A549 (cell line): ENCODE measurements around the gene CD68. TPM values are rescaled to one million over a fixed set of nuclear protein-coding genes. Genes with fewer than 3 reads are reported as not detected.

Experiments used
- ATAC-seq, 2 experiments: fragments of 200-7000 bp in 1 of 2; fragments of >200 bp in 1 of 2; cut with Nextera tagmentation in 1 of 2; cut with Tn5 transposase in 1 of 2; 3 replicates each; pipeline versions ENCODE4 v1.8.0 to v1.9.1; 2018 to 2020; ENCODE audit warnings: mild to moderate bottlenecking in 1 of 2, moderate library complexity in 1 of 2
- CTCF ChIA-PET: fragments of 300-600 bp; sonication (Branson Sonifier 250); formaldehyde crosslinking; extraction: SDS; loops from one replicate; lab custom pipeline; 2021; ENCODE audit warnings: antibody characterized with exemption, inconsistent platforms; lab: Yijun Ruan, JAX
- POLR2A ChIA-PET: fragments of 350-600 bp; formaldehyde crosslinking; extraction: SDS; loops from one replicate; lab custom pipeline; 2021; ENCODE audit warnings: antibody characterized with exemption, inconsistent platforms; lab: Yijun Ruan, JAX
- DNase-seq, 2 experiments: peaks; one replicate each; pipeline versions ENCODE4 v3.0.0 to v3.0.0-alpha.2; 2011 to 2016; ENCODE audit warnings: low read depth in 1 of 2, low spot score in 1 of 2
- FAIRE-seq: peaks from 2 replicates; lab custom pipeline; 2011; peaks lifted over from hg19 to GRCh38; lab: Jason Lieb, UNC
- H3K27ac ChIP-seq, 2 experiments: fragments of >200 bp; sonication (Bioruptor Twin); formaldehyde crosslinking; 3 replicates each; pipeline ENCODE4 v1.5.1; 2016 to 2017
- H3K4me1 ChIP-seq: fragments of >200 bp; sonication (Bioruptor Twin); formaldehyde crosslinking; 3 replicates; pipeline ENCODE4 v1.6.1; 2016
- H3K4me2 ChIP-seq: fragments of >200 bp; sonication (Bioruptor Twin); formaldehyde crosslinking; 3 replicates; pipeline ENCODE4 v1.6.1; 2016
- H3K4me3 ChIP-seq: fragments of >200 bp; sonication (Bioruptor Twin); formaldehyde crosslinking; 3 replicates; pipeline ENCODE4 v1.5.1; 2016
- H3K9me3 ChIP-seq: fragments of >200 bp; sonication (Bioruptor Twin); formaldehyde crosslinking; 3 replicates; pipeline ENCODE4 v1.6.1; 2016
- CEBPB ChIP-seq, 2 experiments: fragments of >200 bp in 1 of 2; sonication (Bioruptor Twin) in 1 of 2; formaldehyde crosslinking in 1 of 2; IDR thresholded peaks; 2 replicates each; pipeline ENCODE4 v1.6.1; 2012 to 2016
- CHD4 ChIP-seq: fragments of 200-600 bp; sonication (generic); IDR thresholded peaks from 2 replicates; pipeline ENCODE4 v1.6.1; 2016; ENCODE audit warnings: antibody characterized with exemption, mild to moderate bottlenecking, borderline replicate concordance
- E2F6 ChIP-seq: IDR thresholded peaks from 2 replicates; pipeline ENCODE4 v1.6.1; 2012; ENCODE audit warnings: low read depth, borderline replicate concordance
- EHMT2 ChIP-seq: fragments of 200-600 bp; sonication (generic); IDR thresholded peaks from 2 replicates; pipeline ENCODE4 v1.6.1; 2016; ENCODE audit warnings: antibody characterized with exemption, low read depth, mild to moderate bottlenecking, moderate library complexity
- FOXS1 ChIP-seq: fragments of 250-450 bp; sonication (Bioruptor Pico); IDR thresholded peaks from 2 replicates; pipeline ENCODE4 v1.5.0; 2020; ENCODE audit warnings: mild to moderate bottlenecking, moderate library complexity
- GATA3 ChIP-seq: IDR thresholded peaks from 2 replicates; pipeline ENCODE4 v1.6.1; 2012; ENCODE audit warnings: borderline replicate concordance
- HEYL ChIP-seq: fragments of 250-450 bp; sonication (Bioruptor Pico); IDR thresholded peaks from 2 replicates; pipeline ENCODE4 v1.8.0; 2021; ENCODE audit warnings: mild to moderate bottlenecking, moderate library complexity
- HOXA7 ChIP-seq: fragments of 250-450 bp; sonication (Bioruptor Pico); IDR thresholded peaks from 2 replicates; pipeline ENCODE4 v1.5.0; 2020; ENCODE audit warnings: mild to moderate bottlenecking, moderate library complexity
- HOXB5 ChIP-seq: fragments of 250-450 bp; sonication (Bioruptor Pico); IDR thresholded peaks from 2 replicates; pipeline ENCODE4 v1.5.0; 2020; ENCODE audit warnings: mild to moderate bottlenecking, moderate library complexity
- MAFK ChIP-seq: fragments of 450-650 bp; IDR thresholded peaks from 2 replicates; pipeline ENCODE4 v1.6.1; 2014; ENCODE audit not compliant: partially characterized antibody
- MAX ChIP-seq: IDR thresholded peaks from 2 replicates; pipeline ENCODE4 v1.6.1; 2012
- MAZ ChIP-seq: fragments of 150-350 bp; IDR thresholded peaks from 2 replicates; pipeline ENCODE4 v1.6.1; 2014; ENCODE audit warnings: antibody characterized with exemption, low read depth, low read length, borderline replicate concordance
- NPAS2 ChIP-seq: fragments of 250-450 bp; sonication (Bioruptor Pico); IDR thresholded peaks from 2 replicates; pipeline ENCODE4 v1.8.0; 2022; ENCODE audit warnings: mild to moderate bottlenecking, moderate library complexity, borderline replicate concordance
- NR3C1 ChIP-seq: fragments of >200 bp; sonication (Bioruptor Twin); formaldehyde crosslinking; IDR thresholded peaks from 3 replicates; pipeline ENCODE4 v1.6.1; 2017
- PHF8 ChIP-seq: fragments of 200-600 bp; sonication (generic); IDR thresholded peaks from 2 replicates; pipeline ENCODE4 v1.6.1; 2016; ENCODE audit warnings: low read depth, mild to moderate bottlenecking, antibody characterized with exemption, moderate library complexity, borderline replicate concordance
- POLR2A ChIP-seq: IDR thresholded peaks from 2 replicates; pipeline ENCODE4 v1.6.1; 2012; ENCODE audit warnings: mild to moderate bottlenecking, low read length
- RARB ChIP-seq: fragments of 250-450 bp; sonication (Bioruptor Pico); IDR thresholded peaks from 2 replicates; pipeline ENCODE4 v1.8.0; 2021; ENCODE audit warnings: mild to moderate bottlenecking, moderate library complexity
- RFX5 ChIP-seq: fragments of 450-650 bp; IDR thresholded peaks from 2 replicates; pipeline ENCODE4 v1.7.1; 2014; ENCODE audit warnings: antibody characterized with exemption, mild to moderate bottlenecking, moderate library complexity
- SREBF2 ChIP-seq: fragments of 450-650 bp; IDR thresholded peaks from 2 replicates; pipeline ENCODE4 v1.6.1; 2014; ENCODE audit warnings: mild to moderate bottlenecking, moderate library complexity
- TFCP2L1 ChIP-seq: fragments of 250-450 bp; sonication (Bioruptor Pico); IDR thresholded peaks from 2 replicates; pipeline ENCODE4 v1.5.0; 2021; ENCODE audit warnings: mild to moderate bottlenecking
- ZFP36 ChIP-seq: fragments of 450-650 bp; IDR thresholded peaks from 2 replicates; pipeline ENCODE4 v1.6.1; 2014; ENCODE audit warnings: borderline replicate concordance; ENCODE audit not compliant: partially characterized antibody
- WGBS: methylation state at CpG from one replicate; pipeline ENCODE4 v1.1.6; 2017; ENCODE audit errors: missing lambda C conversion rate; 5-methylcytosine and 5-hydroxymethylcytosine counted together
- polyA plus RNA-seq, 4 experiments: library from polyadenylated mRNA; depleted of rRNA in 3 of 4; stranded (reverse); fragments of >200 nt; fragmentation: RNase III in 1 of 4; extraction: RNeasy Plus Mini Kit Qiagen cat#74134 plus additional on column Dnase treatment in 1 of 4; gene quantifications; 2 replicates in 3 of 4; 3 replicates in 1 of 4; pipeline ENCODE4 v1.2.3, GENCODE V29; 2011 to 2017
- TF ChIP-seq, protein P1 (sequence below): IDR thresholded peaks from 2 replicates; pipeline ENCODE4 v1.6.1; 2012
- TF ChIP-seq, protein P2 (sequence below): fragments of >200 bp; sonication (Bioruptor Twin); formaldehyde crosslinking; IDR thresholded peaks from 3 replicates; pipeline ENCODE4 v1.6.1; 2016
- TF ChIP-seq, protein P3 (sequence below): fragments of 450-650 bp; IDR thresholded peaks from 2 replicates; pipeline ENCODE4 v1.6.1; 2014; ENCODE audit warnings: antibody characterized with exemption
- TF ChIP-seq, protein P4 (sequence below): fragments of 250-450 bp; sonication (Bioruptor Pico); IDR thresholded peaks from 2 replicates; pipeline ENCODE4 v1.5.0; 2020; ENCODE audit warnings: low read depth, mild to moderate bottlenecking, moderate library complexity

The CD68 gene
- polyA plus RNA-seq, 2 of the 4 experiments (the other 2 are of a cell fraction) = 9.8 to 17.7 TPM

- CTCF ChIA-PET = interaction anchor here (1.0 to 12.1 kb wide), 7 partner anchors 8 to 268 kb away, joined by 3 to 184 read pairs (median 6); partner anchors contain the start of genes SAT2, SENP3, TP53 and WRAP53
Measured at GRCh38 chr17:7582396-7583252, 3.2 kb downstream of the CD68 start.

DNA sequence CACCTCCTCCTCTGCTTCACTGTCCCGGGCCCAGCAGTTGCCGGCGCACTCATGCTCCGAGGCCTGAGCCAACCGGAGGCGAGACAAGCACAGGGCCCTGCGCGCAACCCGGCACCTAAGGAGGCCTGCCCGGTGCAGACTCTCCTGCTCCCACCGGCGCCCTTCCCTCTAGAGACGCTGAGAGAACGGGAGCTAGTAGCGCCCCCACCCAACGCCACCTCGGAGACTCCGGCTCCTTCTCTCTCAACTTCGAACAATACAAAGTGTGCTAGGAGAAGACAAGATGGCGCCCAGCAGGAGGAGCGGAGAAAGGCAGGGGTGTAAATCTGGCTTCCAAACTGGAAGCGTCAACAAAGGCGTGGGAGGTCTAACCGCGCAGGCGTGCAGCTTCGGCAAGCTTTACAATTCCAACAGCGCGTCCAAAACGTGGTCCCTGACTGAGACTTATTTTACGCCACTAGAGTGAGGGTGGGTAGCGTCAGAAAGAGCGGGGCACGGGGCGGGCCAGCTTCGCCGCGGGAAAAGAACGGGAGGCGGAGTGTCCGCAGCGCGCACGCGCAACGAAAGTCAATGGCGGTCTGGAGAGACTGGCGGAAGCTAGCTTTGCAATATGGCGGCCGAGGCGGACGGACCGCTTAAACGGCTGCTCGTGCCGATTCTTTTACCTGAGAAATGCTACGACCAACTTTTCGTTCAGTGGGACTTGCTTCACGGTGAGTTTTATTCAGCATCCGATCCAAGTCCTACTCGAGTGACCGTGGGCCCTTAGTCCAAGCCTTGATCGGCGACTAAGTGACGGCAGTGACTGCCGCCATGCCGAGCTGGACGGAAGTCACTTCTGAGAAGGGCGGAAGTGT lies 4.0 kb downstream of the CD68 start, which contains the start of gene MPDU1:
Gene MPDU1, plus strand, starts transcription at position 600 of the 857 bp plus-strand sequence. Its CDS starts 11 bp downstream, at position 611.
- ChIA-PET POLR2A (interaction anchor here (0.6 to 5.0 kb wide), 21 partner anchors 10 to 274 kb away, joined by 3 to 97 read pairs (median 5); partner anchors contain the start of genes DNAH2, FXR2, NAA38 and SAT2), CTCF (interaction anchor here (0.9 to 12.1 kb wide), 12 partner anchors 8 to 267 kb away, joined by 3 to 184 read pairs (median 5); partner anchors contain the start of genes FXR2, SAT2, SENP3 and TMEM95)
- peak; percentile 35 to 68 for ATAC-seq
- H3K4me3 ChIP-seq = peak within 1 kb of the TSS; percentile 66
- DNase-seq = peak; percentile 89 to 97
- H3K9me3 ChIP-seq = no peaks in the 10 kb centered on the region
- WGBS = 11% methylated on average over 59 of the region's 69 CpGs
- H3K27ac ChIP-seq = peak within 1 kb of the TSS; percentile 91 to 96
- peak within 1 kb of the TSS; percentile 84 for H3K4me2 ChIP-seq
- peaks cover 50% of the 10 kb centered on the region for H3K4me1 ChIP-seq
- peak; percentile 67 for FAIRE-seq
- TF ChIP-seq GATA3 (0 out of 2 replicates have a peak, but pooled peaks have one; percentile 39), MAX (peak; percentile 99), NPAS2 (CRISPR knock-in tag) (peak; percentile 79), RFX5 (no peak), HOXA7 (CRISPR knock-in tag) (no peak; the same call in none of the 2 replicates), ZFP36 (no peak), E2F6 (peak; percentile 99), EHMT2 (0 out of 2 replicates have a peak, but pooled peaks have one; percentile 48), MAZ (no peak), PHF8 (peak; percentile 99)
- TF ChIP-seq, protein P1, sequence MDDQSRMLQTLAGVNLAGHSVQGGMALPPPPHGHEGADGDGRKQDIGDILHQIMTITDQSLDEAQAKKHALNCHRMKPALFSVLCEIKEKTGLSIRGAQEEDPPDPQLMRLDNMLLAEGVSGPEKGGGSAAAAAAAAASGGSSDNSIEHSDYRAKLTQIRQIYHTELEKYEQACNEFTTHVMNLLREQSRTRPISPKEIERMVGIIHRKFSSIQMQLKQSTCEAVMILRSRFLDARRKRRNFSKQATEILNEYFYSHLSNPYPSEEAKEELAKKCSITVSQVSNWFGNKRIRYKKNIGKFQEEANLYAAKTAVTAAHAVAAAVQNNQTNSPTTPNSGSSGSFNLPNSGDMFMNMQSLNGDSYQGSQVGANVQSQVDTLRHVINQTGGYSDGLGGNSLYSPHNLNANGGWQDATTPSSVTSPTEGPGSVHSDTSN = 0 out of 2 replicates have a peak, but pooled peaks have one; percentile 41
- TF ChIP-seq, protein P2, sequence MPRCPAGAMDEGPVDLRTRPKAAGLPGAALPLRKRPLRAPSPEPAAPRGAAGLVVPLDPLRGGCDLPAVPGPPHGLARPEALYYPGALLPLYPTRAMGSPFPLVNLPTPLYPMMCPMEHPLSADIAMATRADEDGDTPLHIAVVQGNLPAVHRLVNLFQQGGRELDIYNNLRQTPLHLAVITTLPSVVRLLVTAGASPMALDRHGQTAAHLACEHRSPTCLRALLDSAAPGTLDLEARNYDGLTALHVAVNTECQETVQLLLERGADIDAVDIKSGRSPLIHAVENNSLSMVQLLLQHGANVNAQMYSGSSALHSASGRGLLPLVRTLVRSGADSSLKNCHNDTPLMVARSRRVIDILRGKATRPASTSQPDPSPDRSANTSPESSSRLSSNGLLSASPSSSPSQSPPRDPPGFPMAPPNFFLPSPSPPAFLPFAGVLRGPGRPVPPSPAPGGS = peak; percentile 80
- TF ChIP-seq, protein P3, sequence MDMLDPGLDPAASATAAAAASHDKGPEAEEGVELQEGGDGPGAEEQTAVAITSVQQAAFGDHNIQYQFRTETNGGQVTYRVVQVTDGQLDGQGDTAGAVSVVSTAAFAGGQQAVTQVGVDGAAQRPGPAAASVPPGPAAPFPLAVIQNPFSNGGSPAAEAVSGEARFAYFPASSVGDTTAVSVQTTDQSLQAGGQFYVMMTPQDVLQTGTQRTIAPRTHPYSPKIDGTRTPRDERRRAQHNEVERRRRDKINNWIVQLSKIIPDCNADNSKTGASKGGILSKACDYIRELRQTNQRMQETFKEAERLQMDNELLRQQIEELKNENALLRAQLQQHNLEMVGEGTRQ = peak; percentile 57

More at GRCh38 chr17:7582396-7583252, 3.2 kb downstream of the CD68 start:
- Histone ChIP-seq H3K27ac (peak overlapping the region; percentile 91 to 96), H3K4me1 (peaks cover 56% of the 10 kb centered on the region), H3K9me3 (no peaks in the 10 kb centered on the region), H3K4me3 (peak overlapping the region; percentile 66), H3K4me2 (peak overlapping the region; percentile 84)
- ATAC-seq (no peak), DNase-seq (no peak), FAIRE-seq (no peak)
- POLR2A ChIA-PET = interaction anchor here (1.3 to 5.0 kb wide), 4 partner anchors 10 to 105 kb away, joined by 5 to 97 read pairs (median 24); partner anchors contain the start of genes FXR2, TP53 and WRAP53
- 92% methylated on average over 31 of the region's 36 CpGs for WGBS
- no peak for TF ChIP-seq POLR2A
- no peak for TF ChIP-seq CEBPB (IDR thresholded peaks at IDR 0.05)
- TF ChIP-seq, protein P1 = no peak
- TF ChIP-seq MAX = no peak
- TF ChIP-seq FOXS1 (CRISPR knock-in tag) = no peak
- no peak for TF ChIP-seq HOXB5
- TF ChIP-seq PHF8 = no peak
- no peak for TF ChIP-seq NPAS2 (CRISPR knock-in tag)
- no peak for TF ChIP-seq MAFK
- TF ChIP-seq E2F6 = no peak
- no peak for TF ChIP-seq CHD4
- TF ChIP-seq HEYL (CRISPR knock-in tag) = no peak
- TF ChIP-seq TFCP2L1 (CRISPR knock-in tag) = no peak
- no peak for TF ChIP-seq RFX5
- TF ChIP-seq NR3C1 = no peak
- no peak for TF ChIP-seq RARB
- TF ChIP-seq, protein P4, sequence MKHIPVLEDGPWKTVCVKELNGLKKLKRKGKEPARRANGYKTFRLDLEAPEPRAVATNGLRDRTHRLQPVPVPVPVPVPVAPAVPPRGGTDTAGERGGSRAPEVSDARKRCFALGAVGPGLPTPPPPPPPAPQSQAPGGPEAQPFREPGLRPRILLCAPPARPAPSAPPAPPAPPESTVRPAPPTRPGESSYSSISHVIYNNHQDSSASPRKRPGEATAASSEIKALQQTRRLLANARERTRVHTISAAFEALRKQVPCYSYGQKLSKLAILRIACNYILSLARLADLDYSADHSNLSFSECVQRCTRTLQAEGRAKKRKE (CRISPR knock-in tag) = no peak
- no peak for TF ChIP-seq SREBF2
- no peak for TF ChIP-seq MAZ
